Natural killer cell (primary cell): ENCODE measurements around the gene CYP11A1. TPM values are rescaled to one million over a fixed set of nuclear protein-coding genes. Genes with fewer than 3 reads are reported as not detected.

ENCODE experiments used
- ATAC-seq, 3 donors: fragments of 150-1000 bp in 2 of 3; fragments of 200-7000 bp in 1 of 3; cut with Tn5 transposase; 1 replicate in 1 of 3; 2 replicates in 2 of 3; pipeline ENCODE4 v1.10.0; 2021; ENCODE audit warnings: mild to moderate bottlenecking in 2 of 3, moderate library complexity in 2 of 3
- DNase-seq, 2 donors: peaks; one replicate each; pipeline versions ENCODE4 v3.0.0 to v3.0.0-alpha.2; 2013 to 2021; ENCODE audit warnings: mixed read lengths in 1 of 2
- H3K27ac ChIP-seq: one replicate; pipeline ENCODE4 v1.5.1; 2013; ENCODE audit warnings: mild to moderate bottlenecking, low read length
- H3K27me3 ChIP-seq: one replicate; pipeline ENCODE4 v1.6.1; 2013; ENCODE audit warnings: low read length; ENCODE audit not compliant: control insufficient read depth, insufficient read depth
- H3K36me3 ChIP-seq: one replicate; pipeline ENCODE4 v1.6.1; 2013; ENCODE audit warnings: low read length; ENCODE audit not compliant: control insufficient read depth, insufficient read depth
- H3K4me1 ChIP-seq: one replicate; pipeline ENCODE4 v1.6.1; 2013; ENCODE audit warnings: low read length; ENCODE audit not compliant: control insufficient read depth, insufficient read depth
- H3K4me3 ChIP-seq: one replicate; pipeline ENCODE4 v1.5.1; 2013; ENCODE audit warnings: low read length
- H3K9me3 ChIP-seq: one replicate; pipeline ENCODE4 v1.6.1; 2013; ENCODE audit warnings: low read length; ENCODE audit not compliant: control insufficient read depth, insufficient read depth
- H3K27ac Mint-ChIP-seq, 2 donors: one replicate each; pipeline ENCODE4 v1.8.0; 2022; ENCODE audit warnings: mild to moderate bottlenecking in 2 of 2, mixed read lengths in 2 of 2, moderate library complexity in 1 of 2
- H3K27me3 Mint-ChIP-seq, 2 donors: one replicate each; pipeline ENCODE4 v1.8.0; 2022; ENCODE audit warnings: low read depth in 2 of 2, mixed read lengths in 2 of 2
- H3K36me3 Mint-ChIP-seq: one replicate; pipeline ENCODE4 v1.8.0; 2022; ENCODE audit warnings: mixed read lengths
- H3K4me1 Mint-ChIP-seq, 2 donors: one replicate each; pipeline ENCODE4 v1.8.0; 2022; ENCODE audit warnings: mixed read lengths in 2 of 2
- H3K4me3 Mint-ChIP-seq: one replicate; pipeline ENCODE4 v1.8.0; 2022; ENCODE audit warnings: mild to moderate bottlenecking, moderate library complexity, mixed read lengths
- H3K9me3 Mint-ChIP-seq, 2 donors: one replicate each; pipeline ENCODE4 v1.8.0; 2022; ENCODE audit warnings: mixed read lengths in 2 of 2
- CTCF ChIP-seq: fragments of 200-600 bp; IDR thresholded peaks from one replicate; pipeline ENCODE4 v1.8.0; 2022; ENCODE audit warnings: antibody characterized with exemption
- WGBS: methylation state at CpG from one replicate; pipeline ENCODE4 v1.1.7; 2013; ENCODE audit warnings: missing lambda C conversion rate; ENCODE audit not compliant: insufficient coverage; 5-methylcytosine and 5-hydroxymethylcytosine counted together
- intact Hi-C: fragments of 100-400 bp; cut with micrococcal nuclease; formaldehyde crosslinking; loops from one replicate; pipeline ENCODE4 v1.14.2; 2022
- total RNA-seq, 4 donors: library from RNA; stranded (reverse); fragments of 120-200 nt in 1 of 4; gene quantifications; one replicate each; pipeline versions ENCODE4 v1.2.3 to v1.2.4, GENCODE V29; 2013 to 2022

The CYP11A1 gene
- total RNA-seq, 3 donors from 2014 or later (not counting 1 experiment from before 2014, with no cell fraction given): 5.1 TPM; not detected in 2

- intact Hi-C loops: no loop called here
- Mint-ChIP-seq H3K36me3 (no peaks in the 10 kb centered on the region), H3K9me3 (no peaks in the 10 kb centered on the region), H3K27ac (no peak overlapping the region), H3K4me3 (no peak overlapping the region), H3K27me3 (no peaks in the 10 kb centered on the region), H3K4me1 (peaks cover 15 to 29% of the 10 kb centered on the region in 2 donors)
- Histone ChIP-seq H3K9me3 (no peaks in the 10 kb centered on the region), H3K36me3 (no peaks in the 10 kb centered on the region), H3K27ac (no peak overlapping the region), H3K4me3 (no peak overlapping the region), H3K27me3 (no peaks in the 10 kb centered on the region), H3K4me1 (peaks cover 32% of the 10 kb centered on the region)
- ATAC-seq (no peak), DNase-seq (no peak)
- TF ChIP-seq CTCF: no peak
- WGBS: 89% methylated on average over 9 of the region's 9 CpGs
These were observed 54.9 kb downstream of the CYP11A1 start for GRCh38 chr15:74312445-74313007.

- no peak for ATAC-seq
- Histone ChIP-seq H3K9me3 (no peaks in the 10 kb centered on the region), H3K27ac (no peak overlapping the region), H3K4me1 (peaks cover 32% of the 10 kb centered on the region), H3K27me3 (no peaks in the 10 kb centered on the region), H3K36me3 (no peaks in the 10 kb centered on the region), H3K4me3 (no peak overlapping the region)
- no peaks in the 10 kb centered on the region for H3K9me3 Mint-ChIP-seq
- H3K4me3 Mint-ChIP-seq: no peak overlapping the region
- no peak overlapping the region for H3K27ac Mint-ChIP-seq
- peaks cover 0 to under 1% of the 10 kb centered on the region in 2 donors for H3K27me3 Mint-ChIP-seq
- peaks cover 15 to 29% of the 10 kb centered on the region in 2 donors for H3K4me1 Mint-ChIP-seq
- DNase-seq: no peak
- no peaks in the 10 kb centered on the region for H3K36me3 Mint-ChIP-seq
- 81% methylated on average over 13 of the region's 13 CpGs for WGBS
- no peak for TF ChIP-seq CTCF
- intact Hi-C loops: no loop called here
These were observed 55.6 kb downstream of the CYP11A1 start for GRCh38 chr15:74311734-74312444.

GRCh38 chr15:74307827-74308811 lies 59.3 kb downstream of the CYP11A1 start:
- peak in 1 of 2 donors; percentile 58 for DNase-seq
- Mint-ChIP-seq H3K9me3 (no peaks in the 10 kb centered on the region), H3K4me1 (no peaks in the 10 kb centered on the region), H3K4me3 (no peak overlapping the region), H3K27me3 (peaks cover 13 to 20% of the 10 kb centered on the region in 2 donors), H3K36me3 (no peaks in the 10 kb centered on the region), H3K27ac (no peak overlapping the region)
- no peak for TF ChIP-seq CTCF
- Histone ChIP-seq H3K36me3 (no peaks in the 10 kb centered on the region), H3K9me3 (no peaks in the 10 kb centered on the region), H3K4me1 (no peaks in the 10 kb centered on the region), H3K27ac (no peak overlapping the region), H3K4me3 (no peak overlapping the region), H3K27me3 (no peaks in the 10 kb centered on the region)
- intact Hi-C loops: no loop called here
- ATAC-seq: peak in 2 of 3 donors; percentile 28 to 55
- WGBS: 26% methylated on average over 17 of the region's 19 CpGs
